IPS DF 19.7 (cell line): ENCODE data around the gene VSTM1.
"Not testable (repeated sequence)": the region's sequence is repeated elsewhere in the genome, so short reads cannot be mapped to it uniquely, and the experiment has no call there.

ENCODE experiments used
- DNase-seq: peaks from one replicate; pipeline ENCODE4 v3.0.0-alpha.2; 2013; ENCODE audit warnings: low read depth, low spot score

The VSTM1 gene

DNA sequence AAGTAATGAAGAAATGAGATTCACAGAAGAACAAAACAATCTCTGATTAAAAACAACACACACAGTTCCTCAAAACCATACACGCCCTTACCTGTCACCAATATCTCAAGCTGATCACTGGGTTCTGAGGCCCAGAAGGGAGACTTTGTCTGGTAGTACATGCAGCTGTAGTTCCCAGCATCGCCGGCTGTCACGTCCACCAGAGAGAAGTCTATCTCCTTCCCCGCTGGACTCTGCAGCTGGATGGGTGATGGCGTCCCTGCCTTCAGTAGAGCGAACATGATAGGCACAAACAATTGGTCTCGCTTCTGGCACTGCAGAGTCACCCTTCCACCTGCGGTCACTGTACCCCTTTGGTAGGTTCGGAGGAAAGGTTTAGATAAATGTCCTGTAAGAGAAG lies 10.1 kb upstream of the VSTM1 start:
- DNase-seq, result no peak

GRCh38 chr19:54069470-54069869 lies 5.8 kb upstream of the VSTM1 start:
- no peak for DNase-seq

- no peak for DNase-seq
Observed at GRCh38 chr19:54062643-54063042, 1.1 kb downstream of the VSTM1 start.

DNA sequence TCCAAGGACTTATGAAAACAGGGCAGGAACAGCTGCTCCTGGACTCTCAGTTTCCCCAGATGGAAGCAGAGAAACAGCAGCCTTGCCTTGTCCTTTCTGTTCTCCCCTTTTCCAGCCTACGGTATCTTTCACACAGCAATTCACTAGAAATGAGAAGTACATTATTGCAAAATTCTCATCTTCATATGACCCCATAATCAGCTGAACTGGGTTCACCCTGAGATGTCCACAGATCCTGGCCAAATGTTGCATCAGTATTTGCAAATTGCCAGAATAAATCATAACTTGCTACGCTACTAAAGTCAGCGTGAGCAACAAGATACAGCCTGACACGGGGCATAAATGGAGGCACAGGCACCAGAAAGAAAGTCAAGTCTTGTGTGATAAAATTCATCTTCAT lies 16.1 kb downstream of the VSTM1 start:
- no peak for DNase-seq

DNA sequence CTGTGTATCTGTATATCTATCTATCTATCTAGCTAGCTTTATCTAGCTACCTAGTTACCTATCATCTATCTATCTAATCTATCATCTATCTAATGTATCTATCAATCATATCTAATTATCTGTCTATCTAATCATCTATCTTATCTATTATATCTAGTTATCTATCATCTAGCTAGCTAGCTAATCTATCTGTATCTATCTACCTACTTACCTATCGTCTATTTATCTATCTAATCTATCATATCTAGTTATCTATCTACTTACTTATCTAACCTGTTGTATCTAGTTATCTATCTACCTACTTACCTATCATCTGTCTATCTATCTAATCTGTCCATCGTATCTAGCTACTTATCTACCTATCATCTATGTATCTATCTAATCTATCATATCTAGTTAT lies 17.9 kb downstream of the VSTM1 start:
- no peak for DNase-seq

DNA sequence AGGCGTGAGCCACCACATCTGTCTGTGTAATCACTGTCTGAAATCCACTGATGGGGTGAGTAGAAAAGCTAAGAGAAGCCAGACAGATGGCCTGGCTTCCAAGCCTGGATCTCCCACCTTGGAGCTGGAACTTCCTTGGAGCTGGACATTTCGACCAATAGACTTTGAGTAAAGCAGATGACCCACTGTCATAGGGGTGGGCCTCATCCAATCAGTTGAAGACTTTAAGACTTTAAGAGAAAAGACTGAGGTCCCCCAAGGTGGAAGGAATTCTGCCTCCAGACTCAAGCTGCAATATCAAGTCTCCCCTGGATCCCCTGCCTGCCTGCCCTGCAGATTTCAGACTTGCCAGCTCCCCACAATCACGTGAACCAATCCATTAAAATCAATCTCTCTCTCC lies 20.7 kb downstream of the VSTM1 start:
- no peak for DNase-seq

GRCh38 chr19:54041969-54042606 lies 21.6 kb downstream of the VSTM1 start:
- DNase-seq, result peak; percentile 54

GRCh38 chr19:54040003-54040402 lies 23.7 kb downstream of the VSTM1 start:
- DNase-seq, result no peak

DNA sequence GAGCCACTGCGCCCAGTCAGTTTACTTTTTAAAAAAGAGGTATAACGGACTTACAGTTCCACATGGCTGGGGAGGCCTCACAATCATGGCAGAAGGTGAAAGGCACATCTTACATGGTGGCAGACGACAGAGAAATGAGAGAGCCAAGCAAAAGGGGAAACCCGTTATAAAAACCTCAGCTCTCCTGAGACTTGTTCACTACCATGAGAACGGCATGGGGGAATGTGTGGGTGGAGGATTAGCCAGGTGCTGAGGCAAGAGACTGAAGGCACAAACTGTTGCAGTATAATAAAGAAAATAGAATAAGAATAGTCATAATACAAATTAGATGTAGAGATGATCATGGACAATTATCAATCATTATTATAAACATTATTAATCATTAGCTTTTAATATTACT lies 27.2 kb downstream of the VSTM1 start:
- not testable (repeated sequence) for DNase-seq

- DNase-seq, result peak; percentile 84
Observed at GRCh38 chr19:54035215-54036178, 28.2 kb downstream of the VSTM1 start.

- no peak for DNase-seq
Observed at GRCh38 chr19:54030895-54031586, 32.7 kb downstream of the VSTM1 start.

GRCh38 chr19:54029930-54030490 lies 33.7 kb downstream of the VSTM1 start:
- DNase-seq, result peak; percentile 83

- DNase-seq, result no peak
Observed at GRCh38 chr19:54029301-54029700, 34.4 kb downstream of the VSTM1 start.

GRCh38 chr19:54026656-54027055 lies 37.0 kb downstream of the VSTM1 start:
- no peak for DNase-seq

GRCh38 chr19:54024660-54025059 lies 39.0 kb downstream of the VSTM1 start:
- DNase-seq, result no peak

DNA sequence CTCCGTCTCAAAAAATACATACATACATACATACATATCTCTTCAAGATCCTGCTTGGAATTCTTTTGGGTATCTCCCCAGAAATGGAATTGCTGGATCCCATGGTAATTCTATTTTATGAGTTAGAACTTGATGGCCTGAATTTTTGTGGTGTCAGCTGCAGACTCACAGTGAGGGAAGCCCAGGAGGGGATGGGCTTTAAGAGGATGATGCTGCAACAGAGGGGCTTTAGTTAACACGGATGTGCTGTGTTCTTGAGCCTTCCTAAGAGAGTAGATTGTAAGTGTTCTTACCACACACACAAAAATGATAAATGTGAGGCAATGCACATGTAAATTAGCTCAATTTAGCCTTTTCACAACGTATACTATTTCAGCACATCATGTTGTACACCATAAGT lies 40.5 kb downstream of the VSTM1 start:
- no peak for DNase-seq

DNA sequence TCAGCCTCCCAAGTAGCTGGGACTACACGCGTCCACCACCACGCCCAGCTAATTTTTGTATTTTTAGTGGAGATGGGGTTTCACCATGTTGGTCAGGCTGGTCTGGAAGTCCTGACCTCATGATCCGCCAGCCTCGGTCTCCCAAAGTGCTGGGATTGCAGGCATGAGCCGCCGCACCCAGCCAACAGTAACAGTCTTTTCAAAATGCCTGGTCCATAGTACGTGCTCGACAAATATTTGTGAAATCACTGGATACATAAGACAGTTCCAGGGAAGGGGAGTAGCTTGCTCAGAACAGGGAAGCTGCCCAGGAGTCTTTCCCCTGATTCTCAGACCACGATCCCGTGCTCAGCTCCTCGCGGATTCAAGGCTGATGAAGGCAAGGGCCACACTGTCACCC lies 41.8 kb downstream of the VSTM1 start:
- DNase-seq, result no peak

GRCh38 chr19:54021363-54021762 lies 42.3 kb downstream of the VSTM1 start:
- DNase-seq, result no peak

DNA sequence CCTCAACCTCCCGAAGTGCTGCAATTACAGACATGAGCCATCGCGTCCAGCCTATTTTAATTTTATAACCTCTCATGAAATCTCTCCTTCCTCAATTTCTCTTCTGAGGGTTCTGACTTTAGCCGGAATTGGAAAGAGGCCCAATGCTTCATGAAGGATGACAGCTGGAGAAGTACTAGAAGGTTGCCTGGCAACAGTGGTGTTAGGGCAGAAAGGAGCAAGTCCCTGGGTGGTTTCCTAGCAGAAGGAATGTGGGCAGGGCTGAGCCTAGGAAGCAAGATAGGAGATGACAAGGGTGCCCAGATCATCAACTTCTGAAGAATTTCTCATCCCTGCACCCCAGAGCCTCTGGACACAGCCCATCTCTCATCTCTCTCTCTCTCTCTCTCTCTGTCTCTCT lies 46.4 kb downstream of the VSTM1 start:
- no peak for DNase-seq

GRCh38 chr19:54014920-54015560 lies 48.7 kb downstream of the VSTM1 start:
- no peak for DNase-seq

GRCh38 chr19:54013866-54014265 lies 49.8 kb downstream of the VSTM1 start:
- no peak for DNase-seq
